HCT116 (cell line): ENCODE results near the gene FAM171A2. TPM values are rescaled to one million over a fixed set of nuclear protein-coding genes. Genes with fewer than 3 reads are reported as not detected.

Experiments used
- ATAC-seq: fragments of 200-7000 bp; cut with Tn5 transposase; 2 replicates; pipeline ENCODE4 v1.9.1; 2020; ENCODE audit warnings: mild to moderate bottlenecking, moderate library complexity
- BruUV-seq: library from RNA; stranded (reverse); fragments of 400-500 nt; replicated peaks from 2 replicates; lab custom pipeline; 2021; lab: Mats Ljungman, UMichigan
- CTCF ChIA-PET: fragments of 300-600 bp; sonication (Branson Sonifier 250); formaldehyde crosslinking; loops from one replicate; lab custom pipeline; 2021; ENCODE audit warnings: antibody characterized with exemption; lab: Charles Lee
- POLR2A ChIA-PET: fragments of 300-600, 350-600 bp; sonication (Branson Sonifier 250); formaldehyde crosslinking; loops from one replicate; lab custom pipeline; 2021; ENCODE audit warnings: antibody characterized with exemption; lab: Charles Lee
- RAD21 ChIA-PET, 2 experiments: fragments of 300-600 bp; sonication (Branson Sonifier 250); formaldehyde crosslinking; loops; one replicate each; lab custom pipeline; 2023; ENCODE audit warnings: low total read pairs in 2 of 2; ENCODE audit not compliant: uncharacterized antibody in 2 of 2, unreplicated experiment in 2 of 2, low non-redundant PET in 1 of 2; lab: Charles Lee
- DNase-seq: peaks from one replicate; pipeline ENCODE4 v3.0.0-alpha.2; 2010; ENCODE audit warnings: low read depth, low spot score
- H2AFZ ChIP-seq: fragments of 200-600 bp; shearing (Covaris generic), sonication (generic); 2 replicates; pipeline ENCODE4 v1.6.1; 2017; ENCODE audit warnings: low read depth, mixed run types, mixed read lengths, antibody characterized with exemption, low read length; ENCODE audit not compliant: poor library complexity, severe bottlenecking
- H3K27ac ChIP-seq: 2 replicates; pipeline ENCODE4 v1.5.1; 2012; ENCODE audit warnings: low read depth, low read length
- H3K27me3 ChIP-seq: fragments of 200-600 bp; sonication (generic); 2 replicates; pipeline ENCODE4 v1.6.1; 2016; ENCODE audit warnings: mixed run types, low read length, mixed read lengths; ENCODE audit not compliant: insufficient read depth
- H3K36me3 ChIP-seq, 2 experiments: fragments of 200-500 bp in 1 of 2; fragments of 200-600 bp in 1 of 2; sonication (Bioruptor generic) in 1 of 2; sonication (generic) in 1 of 2; 2 replicates each; pipeline versions ENCODE4 v1.5.1 to v1.6.1; 2014 to 2016; ENCODE audit warnings: low read length in 2 of 2, inconsistent platforms in 1 of 2, mixed read lengths in 1 of 2, mixed run types in 1 of 2; ENCODE audit not compliant: insufficient read depth in 2 of 2, control insufficient read depth in 1 of 2
- H3K4me1 ChIP-seq, 2 experiments: fragments of 200-600 bp in 1 of 2; sonication (generic) in 1 of 2; 2 replicates each; pipeline versions ENCODE4 v1.5.1 to v1.6.1; 2012 to 2017; ENCODE audit warnings: low read length in 2 of 2, inconsistent platforms in 1 of 2, mild to moderate bottlenecking in 1 of 2, mixed read lengths in 1 of 2, mixed run types in 1 of 2, moderate library complexity in 1 of 2; ENCODE audit not compliant: insufficient read depth in 2 of 2, control insufficient read depth in 1 of 2
- H3K4me2 ChIP-seq: fragments of 200-600 bp; sonication (generic); 2 replicates; pipeline ENCODE4 v1.6.1; 2017; ENCODE audit warnings: mixed run types, low read length, mixed read lengths
- H3K4me3 ChIP-seq, 2 experiments: fragments of 200-600 bp in 1 of 2; sonication (generic) in 1 of 2; replicated peaks in 1 of 2; 2 replicates each; pipeline ENCODE4 v1.5.1; 2011 to 2016; ENCODE audit warnings: low read length in 2 of 2, control low read depth in 1 of 2, low read depth in 1 of 2, mild to moderate bottlenecking in 1 of 2, mixed read lengths in 1 of 2, mixed run types in 1 of 2
- H3K79me2 ChIP-seq: fragments of 200-600 bp; sonication (generic); 2 replicates; pipeline ENCODE4 v1.6.1; 2017; ENCODE audit warnings: mild to moderate bottlenecking, mixed run types, low read length, moderate library complexity, mixed read lengths; ENCODE audit not compliant: insufficient read depth
- H3K9ac ChIP-seq: fragments of 200-600 bp; sonication (generic); 2 replicates; pipeline ENCODE4 v1.6.1; 2016; ENCODE audit warnings: low read length, mixed read lengths
- H3K9me2 ChIP-seq: fragments of 200-600 bp; sonication (generic), shearing (Covaris generic); 2 replicates; pipeline ENCODE4 v1.6.1; 2017; ENCODE audit warnings: mixed run types, mild to moderate bottlenecking, moderate library complexity; ENCODE audit not compliant: insufficient read depth
- H3K9me3 ChIP-seq, 2 experiments: fragments of 200-500 bp in 1 of 2; fragments of 200-600 bp in 1 of 2; sonication (Bioruptor generic) in 1 of 2; sonication (generic) in 1 of 2; 2 replicates each; pipeline ENCODE4 v1.6.1; 2014 to 2017; ENCODE audit warnings: low read length in 2 of 2, mixed read lengths in 2 of 2, inconsistent platforms in 1 of 2, low read depth in 1 of 2, mild to moderate bottlenecking in 1 of 2, mixed run types in 1 of 2, moderate library complexity in 1 of 2; ENCODE audit not compliant: control insufficient read depth in 1 of 2, insufficient read depth in 1 of 2
- H4K20me1 ChIP-seq: fragments of 200-600 bp; sonication (generic), shearing (Covaris generic); 2 replicates; pipeline ENCODE4 v1.6.1; 2017; ENCODE audit warnings: mixed run types, mild to moderate bottlenecking, moderate library complexity; ENCODE audit not compliant: insufficient read depth
- CBX3 ChIP-seq: IDR thresholded peaks from 2 replicates; pipeline ENCODE4 v1.6.1; 2012; ENCODE audit warnings: low read depth
- CEBPB ChIP-seq: IDR thresholded peaks from 2 replicates; pipeline ENCODE4 v1.6.1; 2012; ENCODE audit warnings: low read depth
- EGR1 ChIP-seq: IDR thresholded peaks from 2 replicates; pipeline ENCODE4 v1.6.1; 2012; ENCODE audit warnings: low read depth
- ELF1 ChIP-seq: IDR thresholded peaks from 2 replicates; pipeline ENCODE4 v1.6.1; 2012; ENCODE audit warnings: low read depth, borderline replicate concordance
- EZH2 ChIP-seq: fragments of 200-600 bp; sonication (generic); IDR thresholded peaks from 2 replicates; pipeline ENCODE4 v1.6.1; 2017; ENCODE audit warnings: antibody characterized with exemption, mixed run types
- EZH2phosphoT487 ChIP-seq: fragments of 200-600 bp; IDR thresholded peaks from 2 replicates; pipeline ENCODE4 v1.6.1; 2018; ENCODE audit warnings: antibody characterized with exemption, borderline replicate concordance
- JUND ChIP-seq: IDR thresholded peaks from 2 replicates; pipeline ENCODE4 v1.6.1; 2012
- MAX ChIP-seq: IDR thresholded peaks from 2 replicates; pipeline ENCODE4 v1.6.1; 2012
- POLR2A ChIP-seq: IDR thresholded peaks from 2 replicates; pipeline ENCODE4 v1.7.0; 2011; ENCODE audit warnings: borderline replicate concordance; ENCODE audit not compliant: insufficient read depth, insufficient read length; ENCODE audit errors: extremely low read depth
- POLR2AphosphoS5 ChIP-seq: IDR thresholded peaks from 2 replicates; pipeline ENCODE4 v1.6.1; 2011; ENCODE audit warnings: mild to moderate bottlenecking, low read depth, low read length, moderate library complexity
- RAD21 ChIP-seq: IDR thresholded peaks from 2 replicates; pipeline ENCODE4 v1.6.1; 2012; ENCODE audit warnings: low read depth, mild to moderate bottlenecking
- SIN3A ChIP-seq: IDR thresholded peaks from 2 replicates; pipeline ENCODE4 v1.6.1; 2012; ENCODE audit warnings: low read depth
- SP1 ChIP-seq: IDR thresholded peaks from 2 replicates; pipeline ENCODE4 v1.6.1; 2012; ENCODE audit warnings: low read depth
- SRF ChIP-seq: IDR thresholded peaks from 2 replicates; pipeline ENCODE4 v1.6.1; 2012; ENCODE audit warnings: low read depth
- TCF7L2 ChIP-seq: IDR thresholded peaks from 2 replicates; pipeline ENCODE4 v1.7.0; 2011; ENCODE audit warnings: borderline replicate concordance, inconsistent platforms; ENCODE audit not compliant: insufficient read depth, insufficient read length; ENCODE audit errors: extremely low read depth
- YY1 ChIP-seq: IDR thresholded peaks from 2 replicates; pipeline ENCODE4 v1.6.1; 2011; ENCODE audit warnings: low read length, low read depth, moderate library complexity, mild to moderate bottlenecking; ENCODE audit not compliant: insufficient replicate concordance; ENCODE audit errors: extremely low read depth
- ZBTB33 ChIP-seq: IDR thresholded peaks from 2 replicates; pipeline ENCODE4 v1.6.1; 2011; ENCODE audit warnings: mild to moderate bottlenecking, low read length, moderate library complexity; ENCODE audit not compliant: insufficient replicate concordance; ENCODE audit errors: extremely low read depth
- intact Hi-C: fragments of 100-400 bp; cut with micrococcal nuclease; formaldehyde crosslinking; loops from 2 replicates; pipeline ENCODE4 v1.10.0; 2022
- total RNA-seq: library from RNA; stranded (reverse); gene quantifications from one replicate; pipeline ENCODE4 v1.2.1, GENCODE V29; 2021; ENCODE audit not compliant: unreplicated experiment
- TF ChIP-seq, protein P1 (sequence below): IDR thresholded peaks from 2 replicates; pipeline ENCODE4 v1.6.1; 2012

The FAM171A2 gene
- total RNA-seq, 1 experiment from 2014 or later, result 18.0 TPM

DNA sequence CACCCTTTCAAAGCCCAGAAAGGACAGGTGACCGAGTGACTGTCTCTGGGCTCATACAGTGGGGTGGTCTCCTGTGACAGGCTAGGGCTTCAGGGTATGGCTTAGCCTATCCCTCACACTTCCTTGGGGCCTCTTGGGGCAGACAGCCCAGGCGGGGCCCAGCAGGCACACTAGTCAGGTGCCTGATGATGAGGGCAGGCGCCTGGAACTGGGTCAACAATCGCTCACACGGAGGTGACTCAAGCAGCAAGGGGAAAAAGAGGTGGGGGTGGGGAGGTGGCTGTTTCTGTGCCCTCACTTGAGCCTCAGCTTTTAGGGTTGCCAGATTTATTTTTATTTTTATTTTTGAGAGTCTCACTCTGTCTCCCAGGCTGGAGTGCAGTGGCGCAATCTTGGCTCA lies 25.0 kb downstream of the FAM171A2 start:
- TF ChIP-seq EZH2 (no peak), JUND (no peak), SIN3A (no peak), CEBPB (no peak), SRF (no peak), RAD21 (no peak), EGR1 (no peak), YY1 (no peak), TCF7L2 (no peak), ELF1 (no peak)
- Histone ChIP-seq H3K79me2 (no peaks in the 10 kb centered on the region), H3K27me3 (no peaks in the 10 kb centered on the region), H3K36me3 (no peaks in the 10 kb centered on the region), H3K4me1 (peaks cover 0 to 7% of the 10 kb centered on the region in 2 experiments; a peak in 2 of 4 replicates), H3K9me2 (no peaks in the 10 kb centered on the region), H2AFZ (no peak overlapping the region), H3K9ac (no peak overlapping the region), H3K27ac (no peak overlapping the region), H3K9me3 (no peaks in the 10 kb centered on the region), H3K4me2 (peak overlapping the region; percentile 43; the same call in 1 of the 2 replicates), H3K4me3 (no peak overlapping the region), H4K20me1 (no peaks in the 10 kb centered on the region)
- POLR2A ChIA-PET, result no interaction called here
- intact Hi-C loops, result no loop called here
- CTCF ChIA-PET, result no interaction called here
- ATAC-seq (peak; percentile 54; the same call in 1 of the 2 replicates), DNase-seq (no peak)
- BruUV-seq, result no TSS peak
- RAD21 ChIA-PET, result no interaction called here

GRCh38 chr17:44335968-44336367 lies 27.7 kb downstream of the FAM171A2 start:
- no peaks in the 10 kb centered on the region for H3K36me3 ChIP-seq
- intact Hi-C loops, result no loop called here
- H2AFZ ChIP-seq, result no peak overlapping the region
- no peaks in the 10 kb centered on the region for H3K9me2 ChIP-seq
- POLR2A ChIA-PET, result no interaction called here
- no peaks in the 10 kb centered on the region for H3K79me2 ChIP-seq
- no peak overlapping the region for H3K4me3 ChIP-seq
- RAD21 ChIA-PET, result no interaction called here
- ATAC-seq, result no peak
- H3K9me3 ChIP-seq, result no peaks in the 10 kb centered on the region
- no peak for TF ChIP-seq CBX3
- no peak for TF ChIP-seq JUND
- TF ChIP-seq CEBPB, result no peak
- TF ChIP-seq, protein P1, sequence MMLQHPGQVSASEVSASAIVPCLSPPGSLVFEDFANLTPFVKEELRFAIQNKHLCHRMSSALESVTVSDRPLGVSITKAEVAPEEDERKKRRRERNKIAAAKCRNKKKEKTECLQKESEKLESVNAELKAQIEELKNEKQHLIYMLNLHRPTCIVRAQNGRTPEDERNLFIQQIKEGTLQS, result no peak
- no peak for TF ChIP-seq SP1
- TF ChIP-seq POLR2A, result no peak
- no peak for TF ChIP-seq ZBTB33
- no peak for TF ChIP-seq POLR2AphosphoS5
- TF ChIP-seq MAX, result no peak
- no peak for TF ChIP-seq SRF
- no peak for TF ChIP-seq EZH2phosphoT487
- H3K4me1 ChIP-seq, result peaks cover 1 to 14% of the 10 kb centered on the region in 2 experiments; a peak in 3 of 4 replicates
- H3K4me2 ChIP-seq, result no peak overlapping the region
- H3K27me3 ChIP-seq, result no peaks in the 10 kb centered on the region
- no peak for DNase-seq
- H3K27ac ChIP-seq, result no peak overlapping the region
- H3K9ac ChIP-seq, result no peak overlapping the region
- CTCF ChIA-PET, result interaction anchor here (1.1 kb wide), 1 partner anchor 27 kb away, joined by 3 read pairs; the partner anchor contains the start of gene FAM171A2
- H4K20me1 ChIP-seq, result no peaks in the 10 kb centered on the region
- BruUV-seq, result no TSS peak
